Measurements from ENCODE around the gene CCT6B. TPM values are rescaled to one million over a fixed set of nuclear protein-coding genes. Genes with fewer than 3 reads are reported as not detected.

CCT6B gene, protein sequence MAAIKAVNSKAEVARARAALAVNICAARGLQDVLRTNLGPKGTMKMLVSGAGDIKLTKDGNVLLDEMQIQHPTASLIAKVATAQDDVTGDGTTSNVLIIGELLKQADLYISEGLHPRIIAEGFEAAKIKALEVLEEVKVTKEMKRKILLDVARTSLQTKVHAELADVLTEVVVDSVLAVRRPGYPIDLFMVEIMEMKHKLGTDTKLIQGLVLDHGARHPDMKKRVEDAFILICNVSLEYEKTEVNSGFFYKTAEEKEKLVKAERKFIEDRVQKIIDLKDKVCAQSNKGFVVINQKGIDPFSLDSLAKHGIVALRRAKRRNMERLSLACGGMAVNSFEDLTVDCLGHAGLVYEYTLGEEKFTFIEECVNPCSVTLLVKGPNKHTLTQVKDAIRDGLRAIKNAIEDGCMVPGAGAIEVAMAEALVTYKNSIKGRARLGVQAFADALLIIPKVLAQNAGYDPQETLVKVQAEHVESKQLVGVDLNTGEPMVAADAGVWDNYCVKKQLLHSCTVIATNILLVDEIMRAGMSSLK
- total RNA-seq (2011; cell fraction: chromatin; rRNA removed; ENCODE audit: low replicate concordance): 0.62 and 3.4 TPM in 2 replicates
- 0.39 TPM in 1 of 2 replicates, not detected in the other for total RNA-seq (2011; cell fraction: nucleolus; rRNA removed)
- total RNA-seq (2011; cell fraction: nucleoplasm; rRNA removed): 0.46 and 0.59 TPM in 2 replicates
- total RNA-seq (2014; rRNA removed): 0.27 TPM in 1 of 2 replicates, not detected in the other
- total RNA-seq (2014; rRNA removed; fragmentation: Illumina TruSeq; extraction: Trizol): 0.89 and 0.91 TPM in 2 replicates
- 0.53 and 0.58 TPM in 2 replicates for total RNA-seq (2015; rRNA removed; fragmentation: Illumina TruSeq; extraction: Trizol)
- total RNA-seq (2021): 0.36 and 0.51 TPM in 2 replicates
- 0.64 and 0.79 TPM in 2 replicates for polyA plus RNA-seq (2011; rRNA removed)
- 0.09 and 0.32 TPM in 2 replicates for polyA plus RNA-seq (2011; cell fraction: cytosol; rRNA removed)
- 0.27 and 0.56 TPM in 2 replicates for polyA plus RNA-seq (2011; cell fraction: nucleus; rRNA removed)
- polyA plus RNA-seq (2012): 0.48 and 1.4 TPM in 2 replicates
- 0.34 and 0.48 TPM in 2 replicates for polyA plus RNA-seq (2014; fragmentation: Illumina TruSeq; extraction: Trizol)
- polyA plus RNA-seq (2014; fragmentation: Nextera tagmentation; extraction: Ambion mirVana): under 1 TPM; 0.25 to 0.83 TPM
- 0.67 and 0.69 TPM in 2 replicates for polyA plus RNA-seq (2014; rRNA removed)
- 0.18 and 1.0 TPM in 2 replicates for polyA minus RNA-seq (2011; rRNA and poly(A)+ RNA removed)
- not detected in 2 replicates for polyA minus RNA-seq (2011; cell fraction: cytosol; rRNA and poly(A)+ RNA removed)
- 0.40 and 0.44 TPM in 2 replicates for polyA minus RNA-seq (2011; cell fraction: nucleus; rRNA and poly(A)+ RNA removed)
- percentile 46 among the genes with signal in this experiment for Bru-seq, nascent RNA
- percentile 49 among the genes with signal in this experiment for BruChase-seq, experiment 1, labeled RNA remaining after a 2-hour chase
- BruChase-seq, experiment 2, labeled RNA remaining after a 6-hour chase: percentile 52 among the genes with signal in this experiment
- long read RNA-seq, experiment 1, partial matches to known transcripts: 0 of 1 reads
- long read RNA-seq, experiment 1, other reads (novel, unspliced or antisense): 1 of 1 reads
- long read RNA-seq, experiment 2: 0 reads
- long read RNA-seq, experiment 3, partial matches to known transcripts: 0 of 2 reads
- long read RNA-seq, experiment 3, other reads (novel, unspliced or antisense): 2 of 2 reads

DNA sequence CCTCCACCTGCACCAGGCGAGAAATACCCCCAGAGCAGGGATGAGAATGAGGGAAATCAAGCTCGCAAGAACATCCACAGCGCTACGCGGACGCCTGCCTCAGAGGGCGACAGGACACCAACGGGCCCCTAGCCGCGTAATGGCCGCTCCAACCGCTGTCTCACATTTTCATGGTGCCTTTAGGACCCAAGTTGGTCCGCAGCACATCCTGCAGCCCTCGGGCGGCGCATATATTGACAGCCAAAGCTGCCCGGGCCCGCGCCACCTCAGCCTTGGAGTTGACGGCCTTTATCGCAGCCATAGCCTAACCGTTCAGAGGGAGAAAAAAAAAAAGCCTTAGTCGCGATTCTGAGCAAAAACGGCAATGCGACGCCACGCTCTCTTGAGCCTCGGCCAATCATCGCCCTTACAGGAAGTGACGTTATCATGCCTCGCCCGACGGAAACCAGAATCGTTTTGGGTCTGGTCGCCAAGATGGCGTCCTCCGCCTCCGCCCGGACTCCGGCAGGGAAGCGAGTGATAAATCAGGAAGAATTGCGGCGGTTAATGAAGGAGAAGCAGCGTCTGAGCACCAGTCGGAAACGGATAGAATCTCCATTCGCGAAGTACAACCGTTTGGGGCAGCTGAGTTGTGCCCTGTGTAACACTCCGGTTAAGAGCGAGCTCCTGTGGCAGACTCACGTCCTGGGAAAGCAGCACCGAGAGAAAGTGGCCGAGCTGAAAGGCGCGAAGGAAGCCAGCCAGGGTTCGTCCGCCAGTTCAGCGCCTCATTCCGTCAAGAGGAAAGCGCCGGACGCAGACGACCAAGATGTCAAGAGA is at the start of gene CCT6B, which contains the start of gene ZNF830:
TSS of gene CCT6B (minus strand) at position 368 of the 819 bp plus-strand sequence. CDS start at position 301, 67 bp downstream.
TSS of gene ZNF830 (plus strand) at position 448 of the 819 bp plus-strand sequence. CDS start at position 475, 27 bp downstream.
- Histone ChIP-seq H3K4me3 (peak within 1 kb of the TSS; percentile 79), H2AFZ (ENCODE audit: low read depth, low read length) (peak within 1 kb of the TSS; percentile 97), H3K79me2 (ENCODE audit: control insufficient read depth, insufficient read depth, low read length) (peaks cover 29% of the 10 kb centered on the region), H3K9me1 (ENCODE audit: control insufficient read depth, insufficient read depth, low read length) (no peaks in the 10 kb centered on the region), H3K9me3 (replicated peaks; ENCODE audit: control insufficient read depth, insufficient read depth, low read depth, low read length) (no peaks in the 10 kb centered on the region), H3K36me3 (ENCODE audit: control insufficient read depth, insufficient read depth, low read length) (peaks cover 36% of the 10 kb centered on the region), H3K4me2 (ENCODE audit: insufficient read depth, low read length) (peak within 1 kb of the TSS; percentile 98), H3K27ac (ENCODE audit: extremely low read depth, low read depth, low read length) (peak within 1 kb of the TSS; percentile 96), H4K20me1 (replicated peaks; ENCODE audit: control insufficient read depth, insufficient read depth, low read length) (no peaks in the 10 kb centered on the region), H3K4me1 (replicated peaks in 1 of 2; ENCODE audit: control insufficient read depth in 2 of 2, insufficient read depth in 2 of 2, low read length in 2 of 2) (no peaks in the 10 kb centered on the region), H3K27me3 (ENCODE audit: control insufficient read depth in 2 of 2, insufficient read depth in 2 of 2, low read length in 2 of 2) (no peaks in the 10 kb centered on the region), H3K9ac (ENCODE audit: insufficient read depth in 1 of 2, low read depth in 2 of 2, low read length in 2 of 2) (peak within 1 kb of the TSS; percentile 96 to 99)
- CTCF ChIA-PET (ENCODE audit: low intra/inter-chr PET ratio): no interaction called here
- under 1% methylated on average over 61 of the region's 65 CpGs for WGBS (ENCODE audit: insufficient coverage, low coverage, missing lambda C conversion rate)
- BruUV-seq (replicated peaks): no TSS peak
- FAIRE-seq (peak; percentile 98), DNase-seq (ENCODE audit: extremely low read depth in 1 of 4, low spot score in 3 of 4) (peak; percentile 91 to 96 (median 93)), ATAC-seq (peak; percentile 96)
- intact Hi-C loops (cut with micrococcal nuclease): loop anchor here (2.0 kb wide), 1 partner anchor 19 kb away; the partner anchor contains the start of gene LIG3
- in situ Hi-C loops (cut with MboI): no loop called here
- POLR2A ChIA-PET: interaction anchor here (0.7 to 1.4 kb wide), 8 partner anchors 9 to 128 kb away, joined by 3 to 8 read pairs (median 3); no protein-coding TSS in a partner anchor
- peak; percentile 53; the same call in 1 of the 2 replicates for TF ChIP-seq CBX1 (IDR thresholded peaks at IDR 0.05; ENCODE audit: low read depth)
- 0 out of 2 replicates have a peak, but pooled peaks have one; percentile 7 for TF ChIP-seq RNF2 (IDR thresholded peaks at IDR 0.05)
- no peak for TF ChIP-seq CEBPB (tag; IDR thresholded peaks at IDR 0.05)
- peak; percentile 96 for TF ChIP-seq TAF1 (IDR thresholded peaks at IDR 0.05; ENCODE audit: control insufficient read depth, extremely low read depth, insufficient read depth, low read length, severe bottlenecking)
- peak; percentile 65; the same call in 1 of the 2 replicates for TF ChIP-seq CC2D1A (IDR thresholded peaks at IDR 0.05)
- TF ChIP-seq ZNF263 (CRISPR knock-in tag; IDR thresholded peaks at IDR 0.05; ENCODE audit: borderline replicate concordance): no peak
- peak; percentile 93 for TF ChIP-seq EHMT2 (IDR thresholded peaks at IDR 0.05)
- peak; percentile 91 for TF ChIP-seq TAF7 (tag; IDR thresholded peaks at IDR 0.05)
- 0 out of 2 replicates have a peak, but pooled peaks have one; percentile 17 for TF ChIP-seq BCOR (IDR thresholded peaks at IDR 0.05)
- TF ChIP-seq ESRRA (IDR thresholded peaks at IDR 0.05; ENCODE audit: borderline replicate concordance, low read depth): peak; percentile 44; the same call in 1 of the 2 replicates
- peak; percentile 97 for TF ChIP-seq PHF20 (IDR thresholded peaks at IDR 0.05; ENCODE audit: partially characterized antibody)
- TF ChIP-seq ZNF24 (IDR thresholded peaks at IDR 0.05): 0 out of 2 replicates have a peak, but pooled peaks have one; percentile 4
- no peak for TF ChIP-seq FUS (optimal IDR thresholded peaks at IDR 0.05; ENCODE audit: low read depth, low read length)
- peak; percentile 46; the same call in 1 of the 2 replicates for TF ChIP-seq NR2C2 (CRISPR knock-in tag; IDR thresholded peaks at IDR 0.05)
- TF ChIP-seq NR2C2 (tag; IDR thresholded peaks at IDR 0.05): peak; percentile 64
- TF ChIP-seq NR1H2 (CRISPR knock-in tag; IDR thresholded peaks at IDR 0.05): no peak
- TF ChIP-seq FOXA1 (IDR thresholded peaks at IDR 0.05; ENCODE audit: borderline replicate concordance): no peak
- TF ChIP-seq TCF3 (CRISPR knock-in tag; IDR thresholded peaks at IDR 0.05): no peak
